ENCODE results near the gene ATP1B4.

ATP1B4 gene

GRCh38 chrX:120372667-120373370, 10.9 kb downstream of the ATP1B4 start:
- DNase-seq (ENCODE audit: extremely low read depth in 1 of 2, low read depth in 1 of 2), result no peak

- no peak for DNase-seq (ENCODE audit: extremely low read depth in 1 of 2, low read depth in 1 of 2)
These were observed 15.3 kb downstream of the ATP1B4 start for GRCh38 chrX:120377179-120377578.

- DNase-seq (ENCODE audit: extremely low read depth in 1 of 2, low read depth in 1 of 2), result no peak
These were observed 15.8 kb downstream of the ATP1B4 start for GRCh38 chrX:120377715-120378114.

- DNase-seq (ENCODE audit: extremely low read depth in 1 of 2, low read depth in 1 of 2), result no peak
These were observed 16.7 kb downstream of the ATP1B4 start for GRCh38 chrX:120378570-120378969.

GRCh38 chrX:120379937-120380681, 18.2 kb downstream of the ATP1B4 start:
- no peak for DNase-seq (ENCODE audit: extremely low read depth in 1 of 2, low read depth in 1 of 2)

- DNase-seq (ENCODE audit: extremely low read depth in 1 of 2, low read depth in 1 of 2), result no peak
These were observed 18.8 kb downstream of the ATP1B4 start for GRCh38 chrX:120380699-120381098.

GRCh38 chrX:120401301-120401700, 39.4 kb downstream of the ATP1B4 start:
- DNase-seq (ENCODE audit: extremely low read depth in 1 of 2, low read depth in 1 of 2), result no peak

GRCh38 chrX:120402369-120402768, 40.5 kb downstream of the ATP1B4 start:
- DNase-seq (ENCODE audit: extremely low read depth in 1 of 2, low read depth in 1 of 2), result no peak

- no peak for DNase-seq (ENCODE audit: extremely low read depth in 1 of 2, low read depth in 1 of 2)
These were observed 44.7 kb downstream of the ATP1B4 start for GRCh38 chrX:120406638-120407037.

- no peak for DNase-seq (ENCODE audit: extremely low read depth in 1 of 2, low read depth in 1 of 2)
These were observed 46.3 kb downstream of the ATP1B4 start for GRCh38 chrX:120408168-120408567.

GRCh38 chrX:120419463-120419862, 57.6 kb downstream of the ATP1B4 start:
- no peak for DNase-seq (ENCODE audit: extremely low read depth in 1 of 2, low read depth in 1 of 2)

GRCh38 chrX:120426599-120426998, 64.7 kb downstream of the ATP1B4 start:
- no peak for DNase-seq (ENCODE audit: extremely low read depth in 1 of 2, low read depth in 1 of 2)

- DNase-seq (ENCODE audit: extremely low read depth in 1 of 2, low read depth in 1 of 2), result no peak
These were observed 66.4 kb downstream of the ATP1B4 start for GRCh38 chrX:120428309-120428708.

- DNase-seq (ENCODE audit: extremely low read depth in 1 of 2, low read depth in 1 of 2), result no peak
These were observed 68.1 kb downstream of the ATP1B4 start for GRCh38 chrX:120429776-120430540.
